Measurements from ENCODE around the gene ZNF618. TPM values are rescaled to one million over a fixed set of nuclear protein-coding genes. Genes with fewer than 3 reads are reported as not detected.

Gene ZNF618, protein sequence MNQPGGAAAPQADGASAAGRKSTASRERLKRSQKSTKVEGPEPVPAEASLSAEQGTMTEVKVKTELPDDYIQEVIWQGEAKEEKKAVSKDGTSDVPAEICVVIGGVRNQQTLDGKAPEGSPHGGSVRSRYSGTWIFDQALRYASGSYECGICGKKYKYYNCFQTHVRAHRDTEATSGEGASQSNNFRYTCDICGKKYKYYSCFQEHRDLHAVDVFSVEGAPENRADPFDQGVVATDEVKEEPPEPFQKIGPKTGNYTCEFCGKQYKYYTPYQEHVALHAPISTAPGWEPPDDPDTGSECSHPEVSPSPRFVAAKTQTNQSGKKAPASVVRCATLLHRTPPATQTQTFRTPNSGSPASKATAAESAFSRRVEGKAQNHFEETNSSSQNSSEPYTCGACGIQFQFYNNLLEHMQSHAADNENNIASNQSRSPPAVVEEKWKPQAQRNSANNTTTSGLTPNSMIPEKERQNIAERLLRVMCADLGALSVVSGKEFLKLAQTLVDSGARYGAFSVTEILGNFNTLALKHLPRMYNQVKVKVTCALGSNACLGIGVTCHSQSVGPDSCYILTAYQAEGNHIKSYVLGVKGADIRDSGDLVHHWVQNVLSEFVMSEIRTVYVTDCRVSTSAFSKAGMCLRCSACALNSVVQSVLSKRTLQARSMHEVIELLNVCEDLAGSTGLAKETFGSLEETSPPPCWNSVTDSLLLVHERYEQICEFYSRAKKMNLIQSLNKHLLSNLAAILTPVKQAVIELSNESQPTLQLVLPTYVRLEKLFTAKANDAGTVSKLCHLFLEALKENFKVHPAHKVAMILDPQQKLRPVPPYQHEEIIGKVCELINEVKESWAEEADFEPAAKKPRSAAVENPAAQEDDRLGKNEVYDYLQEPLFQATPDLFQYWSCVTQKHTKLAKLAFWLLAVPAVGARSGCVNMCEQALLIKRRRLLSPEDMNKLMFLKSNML
- 1.2 and 1.5 TPM in 2 replicates for total RNA-seq (2022)
- Bru-seq, nascent RNA = percentile 39 among the genes with signal in this experiment
- percentile 30 among the genes with signal in this experiment for BruChase-seq, experiment 1, labeled RNA remaining after a 2-hour chase
- percentile 28 among the genes with signal in this experiment for BruChase-seq, experiment 2, labeled RNA remaining after a 6-hour chase
- long read RNA-seq = 0 reads

- peak within 1 kb of the TSS; percentile 94 for H3K4me3 Mint-ChIP-seq (ENCODE audit: unreplicated experiment)
- peak in 1 of 2 experiments; percentile 43 for DNase-seq
- no peaks in the 10 kb centered on the region for H3K27me3 ChIP-seq (replicated peaks; ENCODE audit: control insufficient read depth, insufficient read depth, low read length)
These were observed at the start of gene ZNF618 for GRCh38 chr9:113876151-113876992. Gene ZNF618 (plus strand): TSS chr9:113876309. CDS start chr9:113876381, 72 bp downstream.

GRCh38 chr9:113828221-113828620 is 47.9 kb upstream of the ZNF618 start:
- Mint-ChIP-seq H3K4me3 (ENCODE audit: unreplicated experiment) (no peak overlapping the region), H3K9me3 (ENCODE audit: unreplicated experiment) (peaks cover 15% of the 10 kb centered on the region), H3K36me3 (ENCODE audit: insufficient read depth, unreplicated experiment) (no peaks in the 10 kb centered on the region), H3K27me3 (ENCODE audit: insufficient read depth, unreplicated experiment) (peaks cover 9% of the 10 kb centered on the region), H3K27ac (ENCODE audit: unreplicated experiment) (no peak overlapping the region), H3K4me1 (ENCODE audit: low read depth, unreplicated experiment) (no peaks in the 10 kb centered on the region)
- Histone ChIP-seq H3K36me3 (ENCODE audit: control insufficient read depth, insufficient read depth, low read length) (no peaks in the 10 kb centered on the region), H3K9me3 (no peaks in the 10 kb centered on the region; the same call in 1 of the 2 replicates), H3K4me1 (no peaks in the 10 kb centered on the region), H3K4me3 (ENCODE audit: low read depth, low read length) (no peak overlapping the region), H3K27me3 (replicated peaks; ENCODE audit: control insufficient read depth, insufficient read depth, low read length) (no peaks in the 10 kb centered on the region)
- no peak for DNase-seq
- BruUV-seq (replicated peaks) = no TSS peak
- intact Hi-C loops (cut with micrococcal nuclease; ENCODE audit: unreplicated experiment) = no loop called here
- POLR2A ChIA-PET = no interaction called here
- TF ChIP-seq, protein P1, sequence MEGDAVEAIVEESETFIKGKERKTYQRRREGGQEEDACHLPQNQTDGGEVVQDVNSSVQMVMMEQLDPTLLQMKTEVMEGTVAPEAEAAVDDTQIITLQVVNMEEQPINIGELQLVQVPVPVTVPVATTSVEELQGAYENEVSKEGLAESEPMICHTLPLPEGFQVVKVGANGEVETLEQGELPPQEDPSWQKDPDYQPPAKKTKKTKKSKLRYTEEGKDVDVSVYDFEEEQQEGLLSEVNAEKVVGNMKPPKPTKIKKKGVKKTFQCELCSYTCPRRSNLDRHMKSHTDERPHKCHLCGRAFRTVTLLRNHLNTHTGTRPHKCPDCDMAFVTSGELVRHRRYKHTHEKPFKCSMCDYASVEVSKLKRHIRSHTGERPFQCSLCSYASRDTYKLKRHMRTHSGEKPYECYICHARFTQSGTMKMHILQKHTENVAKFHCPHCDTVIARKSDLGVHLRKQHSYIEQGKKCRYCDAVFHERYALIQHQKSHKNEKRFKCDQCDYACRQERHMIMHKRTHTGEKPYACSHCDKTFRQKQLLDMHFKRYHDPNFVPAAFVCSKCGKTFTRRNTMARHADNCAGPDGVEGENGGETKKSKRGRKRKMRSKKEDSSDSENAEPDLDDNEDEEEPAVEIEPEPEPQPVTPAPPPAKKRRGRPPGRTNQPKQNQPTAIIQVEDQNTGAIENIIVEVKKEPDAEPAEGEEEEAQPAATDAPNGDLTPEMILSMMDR (IDR thresholded peaks at IDR 0.05; ENCODE audit: insufficient read depth in 1 of 2, low read depth in 1 of 2, low read length in 1 of 2, severe bottlenecking in 1 of 2, unreplicated experiment in 1 of 2) = no peak
- CTCF ChIA-PET = no interaction called here

More at GRCh38 chr9:113876151-113876992, at the start of gene ZNF618:
- peaks cover 7% of the 10 kb centered on the region for H3K4me1 Mint-ChIP-seq (ENCODE audit: low read depth, unreplicated experiment)
- no TSS peak for BruUV-seq (replicated peaks)
- ChIA-PET POLR2A (no interaction called here), CTCF (no interaction called here)
- Histone ChIP-seq H3K36me3 (ENCODE audit: control insufficient read depth, insufficient read depth, low read length) (no peaks in the 10 kb centered on the region), H3K4me3 (ENCODE audit: low read depth, low read length) (peak within 1 kb of the TSS; percentile 76), H3K9me3 (no peaks in the 10 kb centered on the region), H3K4me1 (no peaks in the 10 kb centered on the region; the same call in 1 of the 2 replicates)
- H3K27ac Mint-ChIP-seq (ENCODE audit: unreplicated experiment) = peak within 1 kb of the TSS; percentile 94
- peaks cover 19% of the 10 kb centered on the region for H3K27me3 Mint-ChIP-seq (ENCODE audit: insufficient read depth, unreplicated experiment)
- TF ChIP-seq, protein P1 (IDR thresholded peaks at IDR 0.05; ENCODE audit: insufficient read depth in 1 of 2, low read depth in 1 of 2, low read length in 1 of 2, severe bottlenecking in 1 of 2, unreplicated experiment in 1 of 2) = peak in 1 of 2 experiments; percentile 44
- H3K36me3 Mint-ChIP-seq (ENCODE audit: insufficient read depth, unreplicated experiment) = no peaks in the 10 kb centered on the region
- intact Hi-C loops (cut with micrococcal nuclease; ENCODE audit: unreplicated experiment) = loop anchor here (2.0 to 10.0 kb wide), 2 partner anchors 70 to 192 kb away; no protein-coding TSS in a partner anchor
- no peaks in the 10 kb centered on the region for H3K9me3 Mint-ChIP-seq (ENCODE audit: unreplicated experiment)
